Heart right ventricle (tissue), 16 donors: ENCODE measurements around the gene GRIK3. TPM values are rescaled to one million over a fixed set of nuclear protein-coding genes. Genes with fewer than 3 reads are reported as not detected.

Experiments used
- ATAC-seq, 8 donors: fragments of 200-7000 bp; cut with Tn5 transposase; one replicate each; pipeline ENCODE4 v1.9.1; 2020; ENCODE audit warnings: mild to moderate bottlenecking in 8 of 8, moderate library complexity in 8 of 8, moderate number of reproducible peaks in 1 of 8
- DNase-seq, 2 donors: peaks; one replicate each; pipeline ENCODE4 v3.0.0-alpha.2; 2020
- H3K27ac ChIP-seq, 10 donors: fragments of 200-600 bp; sonication (generic) in 2 of 10; one replicate each; pipeline versions ENCODE4 v1.5.0 to v1.8.0; 2020 to 2022; ENCODE audit warnings: mild to moderate bottlenecking in 3 of 10
- H3K27me3 ChIP-seq, 7 donors: fragments of 200-600 bp; one replicate each; pipeline ENCODE4 v1.8.0; 2021 to 2022; ENCODE audit warnings: mild to moderate bottlenecking in 2 of 7
- H3K36me3 ChIP-seq, 9 donors: fragments of 200-600 bp; sonication (generic) in 1 of 9; one replicate each; pipeline versions ENCODE4 v1.5.0 to v1.8.0; 2020 to 2022; ENCODE audit warnings: mild to moderate bottlenecking in 2 of 9
- H3K4me1 ChIP-seq, 9 donors: fragments of 200-600 bp; sonication (generic) in 1 of 9; one replicate each; pipeline versions ENCODE4 v1.5.0 to v1.8.0; 2020 to 2022; ENCODE audit warnings: mild to moderate bottlenecking in 4 of 9
- H3K4me3 ChIP-seq, 10 donors: fragments of 200-600 bp; sonication (generic) in 2 of 10; one replicate each; pipeline versions ENCODE4 v1.5.0 to v1.8.0; 2020 to 2022; ENCODE audit warnings: mild to moderate bottlenecking in 7 of 10, moderate library complexity in 2 of 10
- H3K9me3 ChIP-seq, 11 donors: fragments of 200-600 bp in 10 of 11; sonication (generic) in 2 of 11; one replicate each; pipeline versions ENCODE4 v1.5.0 to v1.8.0; 2013 to 2022; ENCODE audit warnings: mild to moderate bottlenecking in 2 of 11, control low read depth in 1 of 11, moderate library complexity in 1 of 11
- CTCF ChIP-seq, 9 donors: fragments of 200-600 bp; sonication (generic) in 2 of 9; IDR thresholded peaks; one replicate each; pipeline versions ENCODE4 v1.5.0 to v1.8.0; 2021 to 2022; ENCODE audit warnings: antibody characterized with exemption in 9 of 9, mild to moderate bottlenecking in 5 of 9, moderate library complexity in 1 of 9
- WGBS, 2 donors: extraction: QIAGEN DNeasy Blood & Tissue Kit; methylation state at CpG; one replicate each; pipeline ENCODE4 v1.1.7; 2013; ENCODE audit warnings: inconsistent platforms in 1 of 2; 5-methylcytosine and 5-hydroxymethylcytosine counted together
- intact Hi-C, 10 donors: fragments of 100-400 bp; cut with DNase I; formaldehyde crosslinking; loops; one replicate each; pipeline versions ENCODE4 v1.11.1 to v1.14.2; 2022
- polyA plus RNA-seq, 2 donors: library from polyadenylated mRNA; stranded (reverse); fragments of 200-250 nt; gene quantifications; one replicate each; pipeline ENCODE4 v1.2.3, GENCODE V29; 2013
- total RNA-seq, 10 donors: library from RNA; stranded (reverse); fragmentation: NEBNext Ultra II Directional in 3 of 10; extraction: Animal tissue kit (Norgen Biotek cat#: 25700) in 3 of 10; gene quantifications; one replicate each; pipeline versions ENCODE4 v1.2.1 to v1.2.4, GENCODE V29; 2021 to 2023
- donor health status: Arrhythmogenic right ventricular cardiomyopathy.
- donor health status: ischemic (EF 13 %, LVEDD 7.1; RV severe dilation, severe dysfunction).
- donor health status: healthy with polysubstance abuse.
- donor health status: DM: no; HTN: yes; CAD: no.
- donor health status: DM: no; HTN: no; CAD: no.
- donor health status: ischemic (EF 25% LVEDD 6.9; RV normal size, moderate dysfunction).
- donor health status: ischemic (EF 25% LVEDD 5.7; RV mildly dilated, moderate dysfunction).
- donor health status: healthy.
- donor health status: DM: yes; HTN: yes; CAD: no.
- donor health status: Ischemic cardiomyopathy.
- donor health status: ischemic (EF 35%, LVEDD 5.7; RV mildly dilated, moderate dysfunction).
- donor health status: nonischemic (EF 11% LVEDD 7.7; RV severe dilation, severe dysfunction).
- donor health status: DM: yes; HTN: yes; CAD: no.
- donor health status: PGD.
- donor health status: ischemic (EF 29% LVEDD 5.4; RV normal size, mild dysfunction).
- donor health status: nonischemic (EF 23%, LVEDD 6.1; RV moderate dilation, normal function).

Gene GRIK3
- total and polyA plus RNA-seq, 12 donors, result 0.10 to 1.1 (median 0.27) TPM

- peaks cover 0 to 61% (median 7%) of the 10 kb centered on the region in 7 donors for H3K27me3 ChIP-seq
- TF ChIP-seq CTCF (IDR thresholded peaks at IDR 0.05), result no peak
- DNase-seq (peak in 1 of 2 donors; percentile 7), ATAC-seq (peak in 4 of 8 donors; percentile 35 to 60 (median 50))
- intact Hi-C loops, result no loop called here
- no peaks in the 10 kb centered on the region for H3K9me3 ChIP-seq
- H3K4me3 ChIP-seq, result no peak overlapping the region
- no peak overlapping the region for H3K27ac ChIP-seq
- H3K4me1 ChIP-seq, result peaks cover 0 to 8% (median 0%) of the 10 kb centered on the region in 9 donors
- 67 to 68% methylated on average over 9 of the region's 9 CpGs for WGBS, 2 donors
- no peaks in the 10 kb centered on the region for H3K36me3 ChIP-seq
Observed at GRCh38 chr1:36984675-36985074, 49.6 kb downstream of the GRIK3 start.

GRCh38 chr1:36984026-36984425 lies 50.3 kb downstream of the GRIK3 start:
- H3K9me3 ChIP-seq, result no peaks in the 10 kb centered on the region
- TF ChIP-seq CTCF (IDR thresholded peaks at IDR 0.05), result no peak
- 68 to 81% methylated on average over 6 of the region's 6 CpGs for WGBS, 2 donors
- H3K4me1 ChIP-seq, result peaks cover 0 to 6% (median 0%) of the 10 kb centered on the region in 9 donors
- no peak overlapping the region for H3K27ac ChIP-seq
- H3K4me3 ChIP-seq, result no peak overlapping the region
- no peak for DNase-seq
- H3K36me3 ChIP-seq, result no peaks in the 10 kb centered on the region
- intact Hi-C loops, result no loop called here
- ATAC-seq, result no peak
- H3K27me3 ChIP-seq, result peaks cover 0 to 60% (median 13%) of the 10 kb centered on the region in 7 donors

GRCh38 chr1:36982709-36983108 lies 51.6 kb downstream of the GRIK3 start:
- intact Hi-C loops, result no loop called here

GRCh38 chr1:36981771-36982622 lies 52.3 kb downstream of the GRIK3 start:
- no peak for ATAC-seq
- Histone ChIP-seq H3K9me3 (peaks cover 0 to 10% (median 0%) of the 10 kb centered on the region in 11 donors), H3K27me3 (peaks cover 0 to 56% (median 14%) of the 10 kb centered on the region in 7 donors), H3K36me3 (no peaks in the 10 kb centered on the region), H3K4me1 (no peaks in the 10 kb centered on the region), H3K4me3 (no peak overlapping the region), H3K27ac (no peak overlapping the region)
- 69 to 71% methylated on average over 18 of the region's 18 CpGs for WGBS, 2 donors
- intact Hi-C loops, result no loop called here
- no peak for DNase-seq
- no peak for TF ChIP-seq CTCF (IDR thresholded peaks at IDR 0.05)

More at GRCh38 chr1:36982709-36983108, 51.6 kb downstream of the GRIK3 start:
- ATAC-seq (no peak), DNase-seq (no peak)
- 22 to 27% methylated on average over 12 to 13 of the region's 13 CpGs for WGBS, 2 donors
- no peak for TF ChIP-seq CTCF (IDR thresholded peaks at IDR 0.05)
- H3K9me3 ChIP-seq, result peaks cover 0 to 10% (median 0%) of the 10 kb centered on the region in 11 donors
- H3K4me1 ChIP-seq, result no peaks in the 10 kb centered on the region
- H3K27ac ChIP-seq, result no peak overlapping the region
- H3K27me3 ChIP-seq, result peaks cover 0 to 59% (median 14%) of the 10 kb centered on the region in 7 donors
- H3K4me3 ChIP-seq, result no peak overlapping the region
- no peaks in the 10 kb centered on the region for H3K36me3 ChIP-seq
